ENCODE measurements around the gene NPHP1.
"Not testable (repeated sequence)": the region's sequence is repeated elsewhere in the genome, so short reads cannot be mapped to it uniquely, and the experiment has no call there.

NPHP1 gene

GRCh38 chr2:110221938-110222337 lies 17.1 kb upstream of the NPHP1 start:
- Histone ChIP-seq H3K79me2 (ENCODE audit: insufficient read depth, low read depth) (no peaks in the 10 kb centered on the region), H4K20me1 (ENCODE audit: insufficient read depth) (no peaks in the 10 kb centered on the region), H3K4me3 (IDR thresholded peaks at IDR 0.05; ENCODE audit: insufficient read depth, low read depth, low read length) (no peak overlapping the region), H3K4me2 (no peak overlapping the region), H3K9ac (no peak overlapping the region), H3K27me3 (ENCODE audit: insufficient read depth, low read depth) (no peaks in the 10 kb centered on the region), H3K27ac (no peak overlapping the region), H2AFZ (ENCODE audit: low read depth) (no peak overlapping the region), H3K36me3 (ENCODE audit: insufficient read depth) (no peaks in the 10 kb centered on the region), H3K4me1 (ENCODE audit: low read depth, poor library complexity, severe bottlenecking) (peaks cover 15% of the 10 kb centered on the region)
- no peak for TF ChIP-seq CTCF (conservative IDR thresholded peaks at IDR 0.05; ENCODE audit: low read depth, low read length)

GRCh38 chr2:110220190-110220564 lies 15.4 kb upstream of the NPHP1 start:
- TF ChIP-seq CTCF (conservative IDR thresholded peaks at IDR 0.05; ENCODE audit: low read depth, low read length): no peak
- H2AFZ ChIP-seq (ENCODE audit: low read depth): no peak overlapping the region
- no peaks in the 10 kb centered on the region for H3K79me2 ChIP-seq (ENCODE audit: insufficient read depth, low read depth)
- no peaks in the 10 kb centered on the region for H4K20me1 ChIP-seq (ENCODE audit: insufficient read depth)
- no peaks in the 10 kb centered on the region for H3K27me3 ChIP-seq (ENCODE audit: insufficient read depth, low read depth)
- no peak overlapping the region; the same call in 1 of the 2 replicates for H3K4me2 ChIP-seq
- no peak overlapping the region for H3K4me3 ChIP-seq (IDR thresholded peaks at IDR 0.05; ENCODE audit: insufficient read depth, low read depth, low read length)
- no peaks in the 10 kb centered on the region for H3K36me3 ChIP-seq (ENCODE audit: insufficient read depth)
- H3K27ac ChIP-seq: no peak overlapping the region
- H3K4me1 ChIP-seq (ENCODE audit: low read depth, poor library complexity, severe bottlenecking): peaks cover 28% of the 10 kb centered on the region
- H3K9ac ChIP-seq: no peak overlapping the region

- H3K9ac ChIP-seq: no peak overlapping the region
- no peaks in the 10 kb centered on the region for H4K20me1 ChIP-seq (ENCODE audit: insufficient read depth)
- H3K4me3 ChIP-seq (IDR thresholded peaks at IDR 0.05; ENCODE audit: insufficient read depth, low read depth, low read length): no peak overlapping the region
- H3K4me2 ChIP-seq: peak overlapping the region; percentile 10; the same call in 1 of the 2 replicates
- H3K36me3 ChIP-seq (ENCODE audit: insufficient read depth): no peaks in the 10 kb centered on the region
- no peaks in the 10 kb centered on the region for H3K79me2 ChIP-seq (ENCODE audit: insufficient read depth, low read depth)
- no peaks in the 10 kb centered on the region for H3K27me3 ChIP-seq (ENCODE audit: insufficient read depth, low read depth)
- H3K4me1 ChIP-seq (ENCODE audit: low read depth, poor library complexity, severe bottlenecking): peaks cover 31% of the 10 kb centered on the region
- no peak overlapping the region for H3K27ac ChIP-seq
- TF ChIP-seq CTCF (conservative IDR thresholded peaks at IDR 0.05; ENCODE audit: low read depth, low read length): no peak
- no peak overlapping the region for H2AFZ ChIP-seq (ENCODE audit: low read depth)
Observed at GRCh38 chr2:110219496-110220189, 14.8 kb upstream of the NPHP1 start.

GRCh38 chr2:110218889-110219288 lies 14.1 kb upstream of the NPHP1 start:
- not testable (repeated sequence) for H4K20me1 ChIP-seq (ENCODE audit: insufficient read depth); H3K4me2 ChIP-seq; H3K9ac ChIP-seq; H3K36me3 ChIP-seq (ENCODE audit: insufficient read depth); H3K27ac ChIP-seq; H3K4me3 ChIP-seq (IDR thresholded peaks at IDR 0.05; ENCODE audit: insufficient read depth, low read depth, low read length); H2AFZ ChIP-seq (ENCODE audit: low read depth); H3K27me3 ChIP-seq (ENCODE audit: insufficient read depth, low read depth); H3K79me2 ChIP-seq (ENCODE audit: insufficient read depth, low read depth)
- H3K4me1 ChIP-seq (ENCODE audit: low read depth, poor library complexity, severe bottlenecking): peaks cover 31% of the 10 kb centered on the region

GRCh38 chr2:110216803-110217202 lies 12.0 kb upstream of the NPHP1 start:
- peaks cover 4% of the 10 kb centered on the region; the same call in 1 of the 2 replicates for H3K79me2 ChIP-seq (ENCODE audit: insufficient read depth, low read depth)
- no peak overlapping the region for H3K4me2 ChIP-seq
- H3K27me3 ChIP-seq (ENCODE audit: insufficient read depth, low read depth): no peaks in the 10 kb centered on the region
- no peaks in the 10 kb centered on the region for H3K36me3 ChIP-seq (ENCODE audit: insufficient read depth)
- H2AFZ ChIP-seq (ENCODE audit: low read depth): no peak overlapping the region
- H3K4me3 ChIP-seq (IDR thresholded peaks at IDR 0.05; ENCODE audit: insufficient read depth, low read depth, low read length): no peak overlapping the region
- no peak overlapping the region for H3K27ac ChIP-seq
- TF ChIP-seq CTCF (conservative IDR thresholded peaks at IDR 0.05; ENCODE audit: low read depth, low read length): no peak
- H3K9ac ChIP-seq: no peak overlapping the region
- no peaks in the 10 kb centered on the region for H4K20me1 ChIP-seq (ENCODE audit: insufficient read depth)
- peaks cover 37% of the 10 kb centered on the region for H3K4me1 ChIP-seq (ENCODE audit: low read depth, poor library complexity, severe bottlenecking)

Data from KMS-11 (cell line).